Breast epithelium (tissue), 4 donors: ENCODE measurements around the gene CACFD1. TPM values are rescaled to one million over a fixed set of nuclear protein-coding genes. Genes with fewer than 3 reads are reported as not detected.
"Not testable (repeated sequence)": the region's sequence is repeated elsewhere in the genome, so short reads cannot be mapped to it uniquely, and the experiment has no call there.

ENCODE experiments used
- DNase-seq, 2 donors: peaks; one replicate each; pipeline ENCODE4 v3.0.0-alpha.2; 2019; ENCODE audit warnings: low spot score in 2 of 2
- H3K27ac ChIP-seq, 2 donors: fragments of 200-600 bp; sonication (generic) in 1 of 2; one replicate each; pipeline ENCODE4 v1.5.1; 2016 to 2019; ENCODE audit warnings: mild to moderate bottlenecking in 1 of 2
- H3K27me3 ChIP-seq, 2 donors: fragments of 200-600 bp; sonication (generic) in 1 of 2; one replicate each; pipeline versions ENCODE4 v1.5.1 to v1.6.0; 2017 to 2019; ENCODE audit warnings: control low read depth in 1 of 2, mild to moderate bottlenecking in 1 of 2
- H3K36me3 ChIP-seq: fragments of 200-600 bp; one replicate; pipeline ENCODE4 v1.5.1; 2019
- H3K4me1 ChIP-seq, 2 donors: fragments of 200-600 bp; sonication (generic); one replicate each; pipeline ENCODE4 v1.5.1; 2016 to 2019; ENCODE audit warnings: control low read depth in 1 of 2
- H3K4me3 ChIP-seq, 3 donors: fragments of 200-600 bp; sonication (generic); 1 replicate in 2 of 3; 2 replicates in 1 of 3; pipeline ENCODE4 v1.5.1; 2016 to 2019; ENCODE audit warnings: mild to moderate bottlenecking in 3 of 3, moderate library complexity in 2 of 3
- H3K9me3 ChIP-seq, 2 donors: fragments of 200-600 bp; sonication (generic) in 1 of 2; one replicate each; pipeline ENCODE4 v1.5.1; 2016 to 2019; ENCODE audit warnings: control low read depth in 1 of 2
- POLR2A ChIP-seq: fragments of 450-650 bp; IDR thresholded peaks from one replicate; pipeline ENCODE4 v1.6.1; 2016; ENCODE audit warnings: antibody characterized with exemption, mild to moderate bottlenecking, moderate library complexity
- POLR2AphosphoS5 ChIP-seq, 3 donors: sonication (generic); formaldehyde crosslinking; IDR thresholded peaks; one replicate each; pipeline ENCODE4 v1.6.1; 2017; ENCODE audit warnings: antibody characterized with exemption in 3 of 3
- intact Hi-C: fragments of 100-400 bp; cut with DNase I; formaldehyde crosslinking; loops from one replicate; pipeline ENCODE4 v1.15.1; 2023; ENCODE audit warnings: low total_unique reads
- total RNA-seq, 3 donors: library from RNA; depleted of rRNA; stranded (reverse); fragments of >200 nt; gene quantifications; one replicate each; pipeline ENCODE4 v1.1.0, GENCODE V29; 2016
- TF ChIP-seq, protein P1 (sequence below), 3 donors: fragments of 450-650 bp; IDR thresholded peaks; one replicate each; pipeline ENCODE4 v1.5.1; 2016 to 2017; ENCODE audit warnings: antibody characterized with exemption in 3 of 3, mild to moderate bottlenecking in 3 of 3, moderate library complexity in 3 of 3

Gene CACFD1
- total RNA-seq, 3 donors from 2014 or later, result 5.0 to 19.5 (median 13.4) TPM

DNA sequence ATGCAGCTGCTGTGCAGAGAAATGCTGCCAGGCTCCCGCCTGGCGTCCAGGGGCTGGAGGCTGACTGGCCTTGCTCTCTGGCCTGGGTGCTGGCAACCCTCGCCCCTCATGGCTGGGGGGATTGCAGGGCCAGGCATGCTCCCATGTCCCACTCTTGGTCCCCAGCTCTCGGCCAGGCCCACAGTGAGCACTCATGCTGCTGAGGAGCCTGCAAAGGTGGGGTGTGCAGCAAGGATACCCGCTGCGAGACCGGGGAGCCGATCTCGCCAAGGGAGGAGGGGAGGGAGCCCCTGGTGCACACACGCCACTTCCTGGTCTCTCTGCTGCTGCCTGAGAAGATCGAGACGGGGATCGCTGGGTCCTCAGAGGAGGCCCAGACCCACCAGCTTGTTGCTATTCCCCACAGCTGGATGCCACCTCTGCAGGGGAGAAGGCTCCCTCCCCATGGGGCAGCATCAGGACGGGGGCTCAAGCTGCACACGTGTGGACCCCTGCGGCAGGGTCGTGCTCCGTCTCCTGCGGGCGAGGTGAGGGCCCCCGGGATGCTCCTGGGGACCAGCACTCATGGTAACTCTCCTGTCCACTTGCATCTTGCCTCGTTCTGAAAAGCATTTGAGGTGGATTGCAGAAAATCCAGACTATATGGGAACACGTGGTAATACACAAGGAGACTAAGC lies 14.3 kb upstream of the CACFD1 start:
- TF ChIP-seq POLR2A (no peak), POLR2AphosphoS5 (IDR thresholded peaks at IDR 0.05) (no peak)
- no peaks in the 10 kb centered on the region for H3K27me3 ChIP-seq

DNA sequence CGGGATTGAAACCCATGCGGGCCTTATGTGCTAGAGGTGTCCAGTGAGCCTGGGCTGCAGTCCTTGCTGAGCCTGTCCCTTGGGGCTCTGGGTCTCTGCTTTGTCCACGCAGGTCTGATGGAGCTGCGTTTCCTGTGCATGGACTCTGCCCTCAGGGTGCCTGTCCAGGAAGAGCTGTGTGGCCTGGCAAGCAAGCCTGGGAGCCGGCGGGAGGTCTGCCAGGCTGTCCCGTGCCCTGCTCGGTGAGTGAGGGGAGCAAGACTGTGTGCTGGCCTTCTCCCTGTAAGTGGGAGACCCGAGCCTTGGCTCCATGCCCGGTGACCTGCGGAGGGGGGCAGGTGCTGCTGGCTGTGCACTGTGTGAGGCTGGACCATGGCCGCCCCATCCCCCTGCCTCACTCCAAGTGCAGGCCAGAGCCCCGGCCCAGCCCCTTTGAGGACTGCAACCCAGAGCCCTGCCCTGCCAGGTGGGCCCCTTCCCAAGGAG lies 11.2 kb upstream of the CACFD1 start:
- DNase-seq, result no peak
- Histone ChIP-seq H3K36me3 (no peaks in the 10 kb centered on the region), H3K4me3 (no peak overlapping the region), H3K4me1 (no peaks in the 10 kb centered on the region), H3K9me3 (no peaks in the 10 kb centered on the region), H3K27ac (no peak overlapping the region), H3K27me3 (no peaks in the 10 kb centered on the region)
- TF ChIP-seq POLR2AphosphoS5 (IDR thresholded peaks at IDR 0.05) (no peak), POLR2A (no peak)
- TF ChIP-seq, protein P1, sequence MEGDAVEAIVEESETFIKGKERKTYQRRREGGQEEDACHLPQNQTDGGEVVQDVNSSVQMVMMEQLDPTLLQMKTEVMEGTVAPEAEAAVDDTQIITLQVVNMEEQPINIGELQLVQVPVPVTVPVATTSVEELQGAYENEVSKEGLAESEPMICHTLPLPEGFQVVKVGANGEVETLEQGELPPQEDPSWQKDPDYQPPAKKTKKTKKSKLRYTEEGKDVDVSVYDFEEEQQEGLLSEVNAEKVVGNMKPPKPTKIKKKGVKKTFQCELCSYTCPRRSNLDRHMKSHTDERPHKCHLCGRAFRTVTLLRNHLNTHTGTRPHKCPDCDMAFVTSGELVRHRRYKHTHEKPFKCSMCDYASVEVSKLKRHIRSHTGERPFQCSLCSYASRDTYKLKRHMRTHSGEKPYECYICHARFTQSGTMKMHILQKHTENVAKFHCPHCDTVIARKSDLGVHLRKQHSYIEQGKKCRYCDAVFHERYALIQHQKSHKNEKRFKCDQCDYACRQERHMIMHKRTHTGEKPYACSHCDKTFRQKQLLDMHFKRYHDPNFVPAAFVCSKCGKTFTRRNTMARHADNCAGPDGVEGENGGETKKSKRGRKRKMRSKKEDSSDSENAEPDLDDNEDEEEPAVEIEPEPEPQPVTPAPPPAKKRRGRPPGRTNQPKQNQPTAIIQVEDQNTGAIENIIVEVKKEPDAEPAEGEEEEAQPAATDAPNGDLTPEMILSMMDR (IDR thresholded peaks at IDR 0.05), result no peak
- intact Hi-C loops, result no loop called here

More for the DNA sequence above, 14.3 kb upstream of the CACFD1 start:
- no peaks in the 10 kb centered on the region for H3K4me1 ChIP-seq
- H3K36me3 ChIP-seq, result no peaks in the 10 kb centered on the region
- no peaks in the 10 kb centered on the region for H3K9me3 ChIP-seq
- no peak overlapping the region for H3K4me3 ChIP-seq
- H3K27ac ChIP-seq, result no peak overlapping the region
- DNase-seq, result no peak
- intact Hi-C loops, result no loop called here

DNA sequence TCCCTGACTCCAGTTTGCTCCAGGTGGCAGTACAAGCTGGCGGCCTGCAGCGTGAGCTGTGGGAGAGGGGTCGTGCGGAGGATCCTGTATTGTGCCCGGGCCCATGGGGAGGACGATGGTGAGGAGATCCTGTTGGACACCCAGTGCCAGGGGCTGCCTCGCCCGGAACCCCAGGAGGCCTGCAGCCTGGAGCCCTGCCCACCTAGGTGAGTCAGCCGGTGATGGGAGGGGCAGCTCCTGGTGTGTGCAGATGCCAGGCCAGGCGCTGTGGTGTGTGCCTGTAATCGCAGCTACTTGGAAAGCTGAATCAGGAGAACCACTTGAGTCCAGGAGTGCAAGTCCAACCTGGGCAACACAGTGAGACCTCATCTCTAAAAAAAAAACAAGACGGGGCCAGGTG lies 10.0 kb upstream of the CACFD1 start:
- peak in 1 of 2 donors; percentile 49 for DNase-seq
- no peak for TF ChIP-seq POLR2AphosphoS5 (IDR thresholded peaks at IDR 0.05)
- TF ChIP-seq, protein P1 (IDR thresholded peaks at IDR 0.05), result no peak
- no peak for TF ChIP-seq POLR2A
- Histone ChIP-seq H3K4me1 (no peaks in the 10 kb centered on the region), H3K27me3 (no peaks in the 10 kb centered on the region), H3K36me3 (no peaks in the 10 kb centered on the region), H3K27ac (no peak overlapping the region), H3K9me3 (no peaks in the 10 kb centered on the region), H3K4me3 (no peak overlapping the region)
- intact Hi-C loops, result no loop called here

DNA sequence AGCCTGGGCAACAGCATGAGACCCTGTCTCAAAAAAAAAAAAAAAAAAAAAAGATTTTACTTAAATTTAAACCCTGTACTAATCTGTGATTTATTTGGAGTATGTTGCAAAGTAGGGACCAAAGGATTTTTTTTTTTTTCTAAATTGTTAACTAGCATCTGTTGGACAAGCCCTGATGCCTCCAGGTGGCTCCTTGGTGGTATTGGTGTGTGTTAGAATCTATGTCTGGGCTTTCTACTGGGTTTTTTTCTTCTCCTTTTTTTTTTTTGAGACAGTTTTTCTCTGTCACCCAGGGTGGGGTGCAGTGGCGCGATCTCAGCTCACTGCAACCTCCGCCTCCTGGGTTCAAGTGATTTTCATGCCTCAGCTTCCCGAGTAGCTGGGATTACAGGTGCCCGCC lies 7.9 kb upstream of the CACFD1 start:
- H3K36me3 ChIP-seq, DNase-seq, H3K4me3 ChIP-seq, intact Hi-C loops, H3K27ac ChIP-seq, H3K27me3 ChIP-seq, H3K4me1 ChIP-seq, H3K9me3 ChIP-seq: not testable (repeated sequence)

DNA sequence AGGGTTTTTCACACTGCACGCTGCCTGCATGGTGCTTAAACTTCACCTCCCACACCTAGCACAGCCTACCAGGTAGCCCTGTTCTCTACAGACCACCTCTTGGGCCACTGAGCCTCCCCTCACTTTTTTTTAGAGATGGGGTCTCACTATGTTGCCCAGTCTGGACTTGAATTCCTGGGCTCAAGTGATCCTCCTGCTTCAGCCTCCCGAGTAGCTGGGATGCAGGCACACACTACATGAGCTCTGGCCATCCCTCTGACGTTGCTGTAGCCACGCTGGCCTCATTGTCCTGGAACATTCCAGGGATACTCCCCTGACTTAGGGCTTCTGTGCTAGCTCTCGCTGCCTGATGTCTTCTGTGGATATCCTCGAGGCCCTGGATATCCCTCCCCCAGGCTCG lies 7.2 kb upstream of the CACFD1 start:
- TF ChIP-seq, protein P1 (IDR thresholded peaks at IDR 0.05), result no peak
- TF ChIP-seq POLR2AphosphoS5 (IDR thresholded peaks at IDR 0.05) (no peak), POLR2A (no peak)
- DNase-seq, result no peak
- H3K4me1 ChIP-seq, result no peaks in the 10 kb centered on the region
- no peaks in the 10 kb centered on the region for H3K27me3 ChIP-seq
- no peaks in the 10 kb centered on the region for H3K9me3 ChIP-seq
- no peak overlapping the region for H3K27ac ChIP-seq
- no peaks in the 10 kb centered on the region for H3K36me3 ChIP-seq
- no peak overlapping the region for H3K4me3 ChIP-seq
- intact Hi-C loops, result no loop called here

DNA sequence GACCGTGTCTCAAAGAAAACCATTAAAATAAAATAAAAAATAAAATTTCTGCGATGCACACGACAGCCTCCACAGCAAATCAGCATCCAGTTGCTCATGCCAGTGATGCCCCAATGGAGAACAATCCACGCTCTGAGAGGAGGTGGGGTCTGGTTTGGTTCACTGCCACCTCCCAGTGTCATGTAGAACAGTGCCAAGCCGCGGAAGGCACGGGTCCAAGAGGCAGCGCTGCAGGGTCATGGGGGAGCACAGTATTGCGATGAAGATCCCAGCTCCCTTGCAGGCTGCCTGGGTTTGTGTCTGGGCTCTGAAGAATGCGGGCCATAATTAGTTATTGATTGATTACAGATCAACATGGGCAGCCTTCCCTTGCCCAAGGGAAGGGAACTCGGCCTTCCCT lies 6.1 kb upstream of the CACFD1 start:
- H3K9me3 ChIP-seq, result no peaks in the 10 kb centered on the region
- no peaks in the 10 kb centered on the region for H3K4me1 ChIP-seq
- DNase-seq, result no peak
- H3K27ac ChIP-seq, result no peak overlapping the region
- intact Hi-C loops, result no loop called here
- H3K36me3 ChIP-seq, result no peaks in the 10 kb centered on the region
- TF ChIP-seq POLR2AphosphoS5 (IDR thresholded peaks at IDR 0.05), result no peak
- TF ChIP-seq, protein P1 (IDR thresholded peaks at IDR 0.05), result no peak
- TF ChIP-seq POLR2A, result no peak
- no peaks in the 10 kb centered on the region for H3K27me3 ChIP-seq
- no peak overlapping the region for H3K4me3 ChIP-seq
